HCT116 (cell line): ENCODE data around the gene REEP6. TPM values are rescaled to one million over a fixed set of nuclear protein-coding genes. Genes with fewer than 3 reads are reported as not detected.

Experiments
- ATAC-seq: fragments of 200-7000 bp; cut with Tn5 transposase; 2 replicates; pipeline ENCODE4 v1.9.1; 2020; ENCODE audit warnings: mild to moderate bottlenecking, moderate library complexity
- BruUV-seq: library from RNA; stranded (reverse); fragments of 400-500 nt; replicated peaks from 2 replicates; lab custom pipeline; 2021; lab: Mats Ljungman, UMichigan
- CTCF ChIA-PET: fragments of 300-600 bp; sonication (Branson Sonifier 250); formaldehyde crosslinking; loops from one replicate; lab custom pipeline; 2021; ENCODE audit warnings: antibody characterized with exemption; lab: Charles Lee
- POLR2A ChIA-PET: fragments of 300-600, 350-600 bp; sonication (Branson Sonifier 250); formaldehyde crosslinking; loops from one replicate; lab custom pipeline; 2021; ENCODE audit warnings: antibody characterized with exemption; lab: Charles Lee
- RAD21 ChIA-PET, 2 experiments: fragments of 300-600 bp; sonication (Branson Sonifier 250); formaldehyde crosslinking; loops; one replicate each; lab custom pipeline; 2023; ENCODE audit warnings: low total read pairs in 2 of 2; ENCODE audit not compliant: uncharacterized antibody in 2 of 2, unreplicated experiment in 2 of 2, low non-redundant PET in 1 of 2; lab: Charles Lee
- DNase-seq: peaks from one replicate; pipeline ENCODE4 v3.0.0-alpha.2; 2010; ENCODE audit warnings: low read depth, low spot score
- H2AFZ ChIP-seq: fragments of 200-600 bp; shearing (Covaris generic), sonication (generic); 2 replicates; pipeline ENCODE4 v1.6.1; 2017; ENCODE audit warnings: low read depth, mixed run types, mixed read lengths, antibody characterized with exemption, low read length; ENCODE audit not compliant: poor library complexity, severe bottlenecking
- H3K27ac ChIP-seq: 2 replicates; pipeline ENCODE4 v1.5.1; 2012; ENCODE audit warnings: low read depth, low read length
- H3K27me3 ChIP-seq: fragments of 200-600 bp; sonication (generic); 2 replicates; pipeline ENCODE4 v1.6.1; 2016; ENCODE audit warnings: mixed run types, low read length, mixed read lengths; ENCODE audit not compliant: insufficient read depth
- H3K36me3 ChIP-seq, 2 experiments: fragments of 200-500 bp in 1 of 2; fragments of 200-600 bp in 1 of 2; sonication (Bioruptor generic) in 1 of 2; sonication (generic) in 1 of 2; 2 replicates each; pipeline versions ENCODE4 v1.5.1 to v1.6.1; 2014 to 2016; ENCODE audit warnings: low read length in 2 of 2, inconsistent platforms in 1 of 2, mixed read lengths in 1 of 2, mixed run types in 1 of 2; ENCODE audit not compliant: insufficient read depth in 2 of 2, control insufficient read depth in 1 of 2
- H3K4me1 ChIP-seq, 2 experiments: fragments of 200-600 bp in 1 of 2; sonication (generic) in 1 of 2; 2 replicates each; pipeline versions ENCODE4 v1.5.1 to v1.6.1; 2012 to 2017; ENCODE audit warnings: low read length in 2 of 2, inconsistent platforms in 1 of 2, mild to moderate bottlenecking in 1 of 2, mixed read lengths in 1 of 2, mixed run types in 1 of 2, moderate library complexity in 1 of 2; ENCODE audit not compliant: insufficient read depth in 2 of 2, control insufficient read depth in 1 of 2
- H3K4me2 ChIP-seq: fragments of 200-600 bp; sonication (generic); 2 replicates; pipeline ENCODE4 v1.6.1; 2017; ENCODE audit warnings: mixed run types, low read length, mixed read lengths
- H3K4me3 ChIP-seq, 2 experiments: fragments of 200-600 bp in 1 of 2; sonication (generic) in 1 of 2; replicated peaks in 1 of 2; 2 replicates each; pipeline ENCODE4 v1.5.1; 2011 to 2016; ENCODE audit warnings: low read length in 2 of 2, control low read depth in 1 of 2, low read depth in 1 of 2, mild to moderate bottlenecking in 1 of 2, mixed read lengths in 1 of 2, mixed run types in 1 of 2
- H3K79me2 ChIP-seq: fragments of 200-600 bp; sonication (generic); 2 replicates; pipeline ENCODE4 v1.6.1; 2017; ENCODE audit warnings: mild to moderate bottlenecking, mixed run types, low read length, moderate library complexity, mixed read lengths; ENCODE audit not compliant: insufficient read depth
- H3K9ac ChIP-seq: fragments of 200-600 bp; sonication (generic); 2 replicates; pipeline ENCODE4 v1.6.1; 2016; ENCODE audit warnings: low read length, mixed read lengths
- H3K9me2 ChIP-seq: fragments of 200-600 bp; sonication (generic), shearing (Covaris generic); 2 replicates; pipeline ENCODE4 v1.6.1; 2017; ENCODE audit warnings: mixed run types, mild to moderate bottlenecking, moderate library complexity; ENCODE audit not compliant: insufficient read depth
- H3K9me3 ChIP-seq, 2 experiments: fragments of 200-500 bp in 1 of 2; fragments of 200-600 bp in 1 of 2; sonication (Bioruptor generic) in 1 of 2; sonication (generic) in 1 of 2; 2 replicates each; pipeline ENCODE4 v1.6.1; 2014 to 2017; ENCODE audit warnings: low read length in 2 of 2, mixed read lengths in 2 of 2, inconsistent platforms in 1 of 2, low read depth in 1 of 2, mild to moderate bottlenecking in 1 of 2, mixed run types in 1 of 2, moderate library complexity in 1 of 2; ENCODE audit not compliant: control insufficient read depth in 1 of 2, insufficient read depth in 1 of 2
- H4K20me1 ChIP-seq: fragments of 200-600 bp; sonication (generic), shearing (Covaris generic); 2 replicates; pipeline ENCODE4 v1.6.1; 2017; ENCODE audit warnings: mixed run types, mild to moderate bottlenecking, moderate library complexity; ENCODE audit not compliant: insufficient read depth
- CBX3 ChIP-seq: IDR thresholded peaks from 2 replicates; pipeline ENCODE4 v1.6.1; 2012; ENCODE audit warnings: low read depth
- CTCF ChIP-seq, 3 experiments: fragments of 200-600 bp in 1 of 3; sonication (generic) in 1 of 3; IDR thresholded peaks in 2 of 3; conservative IDR thresholded peaks in 1 of 3; 2 replicates each; pipeline ENCODE4 v1.5.1; 2012 to 2017; ENCODE audit warnings: low read depth in 2 of 3, low read length in 2 of 3, antibody characterized with exemption in 1 of 3, borderline replicate concordance in 1 of 3, control low read depth in 1 of 3, mild to moderate bottlenecking in 1 of 3, mixed read lengths in 1 of 3, mixed run types in 1 of 3, moderate library complexity in 1 of 3; ENCODE audit not compliant: insufficient read depth in 1 of 3
- EGR1 ChIP-seq: IDR thresholded peaks from 2 replicates; pipeline ENCODE4 v1.6.1; 2012; ENCODE audit warnings: low read depth
- ELF1 ChIP-seq: IDR thresholded peaks from 2 replicates; pipeline ENCODE4 v1.6.1; 2012; ENCODE audit warnings: low read depth, borderline replicate concordance
- JUND ChIP-seq: IDR thresholded peaks from 2 replicates; pipeline ENCODE4 v1.6.1; 2012
- MAX ChIP-seq: IDR thresholded peaks from 2 replicates; pipeline ENCODE4 v1.6.1; 2012
- POLR2A ChIP-seq: IDR thresholded peaks from 2 replicates; pipeline ENCODE4 v1.7.0; 2011; ENCODE audit warnings: borderline replicate concordance; ENCODE audit not compliant: insufficient read depth, insufficient read length; ENCODE audit errors: extremely low read depth
- POLR2AphosphoS5 ChIP-seq: IDR thresholded peaks from 2 replicates; pipeline ENCODE4 v1.6.1; 2011; ENCODE audit warnings: mild to moderate bottlenecking, low read depth, low read length, moderate library complexity
- RAD21 ChIP-seq: IDR thresholded peaks from 2 replicates; pipeline ENCODE4 v1.6.1; 2012; ENCODE audit warnings: low read depth, mild to moderate bottlenecking
- TCF7L2 ChIP-seq: IDR thresholded peaks from 2 replicates; pipeline ENCODE4 v1.7.0; 2011; ENCODE audit warnings: borderline replicate concordance, inconsistent platforms; ENCODE audit not compliant: insufficient read depth, insufficient read length; ENCODE audit errors: extremely low read depth
- ZFX ChIP-seq: fragments of 450-650 bp; IDR thresholded peaks from 2 replicates; pipeline ENCODE4 v1.6.1; 2017
- ZNF274 ChIP-seq: fragments of 200-500 bp; sonication (Bioruptor generic); IDR thresholded peaks from 2 replicates; pipeline ENCODE4 v1.6.1; 2014; ENCODE audit warnings: mild to moderate bottlenecking, low read depth, low read length, inconsistent platforms
- intact Hi-C: fragments of 100-400 bp; cut with micrococcal nuclease; formaldehyde crosslinking; loops from 2 replicates; pipeline ENCODE4 v1.10.0; 2022
- total RNA-seq: library from RNA; stranded (reverse); gene quantifications from one replicate; pipeline ENCODE4 v1.2.1, GENCODE V29; 2021; ENCODE audit not compliant: unreplicated experiment

REEP6 gene
- total RNA-seq, 1 experiment from 2014 or later, result 53.9 TPM

GRCh38 chr19:1470055-1470304, 21.0 kb upstream of the REEP6 start:
- ChIA-PET POLR2A (no interaction called here), RAD21 (no interaction called here), CTCF (interaction anchor here (1.0 kb wide), 1 partner anchor 76 kb away, joined by 4 read pairs; no protein-coding TSS in a partner anchor)
- Histone ChIP-seq H3K9ac (peak overlapping the region; percentile 60), H3K27me3 (no peaks in the 10 kb centered on the region), H3K4me1 (peaks cover 19 to 39% of the 10 kb centered on the region in 2 experiments), H3K9me3 (no peaks in the 10 kb centered on the region), H2AFZ (no peak overlapping the region), H3K4me2 (peak overlapping the region; percentile 96), H3K9me2 (no peaks in the 10 kb centered on the region), H4K20me1 (no peaks in the 10 kb centered on the region), H3K4me3 (peak overlapping the region; percentile 57 to 66), H3K27ac (peak overlapping the region; percentile 91), H3K79me2 (peaks cover 11% of the 10 kb centered on the region; the same call in 1 of the 2 replicates), H3K36me3 (no peaks in the 10 kb centered on the region; a peak in 1 of 4 replicates)
- DNase-seq, result no peak
- intact Hi-C loops, result loop anchor here (1.0 kb wide), 1 partner anchor 9 kb away; the partner anchor contains the start of gene C19orf25
- peak; percentile 3 for ATAC-seq
- BruUV-seq, result no TSS peak
- no peak for TF ChIP-seq RAD21
- TF ChIP-seq MAX, result no peak
- no peak for TF ChIP-seq CTCF (IDR thresholded peaks at IDR 0.05 in 2 of 3, conservative IDR thresholded peaks at IDR 0.05 in 1 of 3; ENCODE audit: borderline replicate concordance in 1 of 3, insufficient read depth in 1 of 3, low read depth in 2 of 3, low read length in 2 of 3)
- no peak for TF ChIP-seq CBX3
- TF ChIP-seq JUND, result no peak

- intact Hi-C loops, result loop anchor here (1.0 kb wide), 1 partner anchor 9 kb away; the partner anchor contains the start of gene C19orf25
- no peaks in the 10 kb centered on the region for H3K36me3 ChIP-seq
- DNase-seq (peak; percentile 42), ATAC-seq (peak; percentile 59)
- no peak overlapping the region for H2AFZ ChIP-seq
- H3K4me2 ChIP-seq, result peak overlapping the region; percentile 96
- H3K79me2 ChIP-seq, result peaks cover 11% of the 10 kb centered on the region; the same call in 1 of the 2 replicates
- BruUV-seq, result no TSS peak
- ChIA-PET RAD21 (no interaction called here), CTCF (interaction anchor here (1.0 kb wide), 1 partner anchor 76 kb away, joined by 4 read pairs; no protein-coding TSS in a partner anchor), POLR2A (interaction anchor here (2.4 kb wide), 1 partner anchor 15 kb away, joined by 8 read pairs; no protein-coding TSS in a partner anchor)
- H3K9me3 ChIP-seq, result no peaks in the 10 kb centered on the region
- peak overlapping the region; percentile 57 to 66 for H3K4me3 ChIP-seq
- H3K27ac ChIP-seq, result peak overlapping the region; percentile 91
- no peaks in the 10 kb centered on the region for H3K9me2 ChIP-seq
- H3K9ac ChIP-seq, result peak overlapping the region; percentile 60
- H4K20me1 ChIP-seq, result no peaks in the 10 kb centered on the region
- no peaks in the 10 kb centered on the region for H3K27me3 ChIP-seq
- peak; percentile 81; the same call in 1 of the 2 replicates for TF ChIP-seq ZFX
- peak; percentile 64 for TF ChIP-seq POLR2A
- peak; percentile 66 for TF ChIP-seq TCF7L2
- TF ChIP-seq ELF1, result no peak
- TF ChIP-seq JUND, result no peak
- no peak for TF ChIP-seq ZNF274
- no peak for TF ChIP-seq EGR1
- peak; percentile 52 for TF ChIP-seq POLR2AphosphoS5
- H3K4me1 ChIP-seq, result peaks cover 19 to 39% of the 10 kb centered on the region in 2 experiments
Measured at GRCh38 chr19:1470305-1471009, 20.5 kb upstream of the REEP6 start.
